GM23338 (cell line): ENCODE measurements around the gene DYSF. TPM values are rescaled to one million over a fixed set of nuclear protein-coding genes. Genes with fewer than 3 reads are reported as not detected.

Source experiments
- ATAC-seq: fragments of 200-7000 bp; cut with Tn5 transposase; 3 replicates; pipeline ENCODE4 v1.9.1; 2020
- DNase-seq: peaks from one replicate; pipeline ENCODE4 v3.0.0-alpha.2; 2015; ENCODE audit warnings: low spot score
- H2AFZ ChIP-seq: fragments of 200-600 bp; sonication (generic); 2 replicates; pipeline ENCODE4 v1.8.0; 2016; ENCODE audit warnings: antibody characterized with exemption, mild to moderate bottlenecking, moderate library complexity
- H3F3A ChIP-seq: fragments of 200-600 bp; sonication (generic); replicated peaks from 2 replicates; pipeline ENCODE4 v1.8.0; 2017; ENCODE audit warnings: antibody characterized with exemption, mixed run types, low read depth
- H3K27ac ChIP-seq: fragments of 200-600 bp; sonication (generic); 2 replicates; pipeline ENCODE4 v1.6.1; 2016; ENCODE audit warnings: low read depth
- H3K27me3 ChIP-seq: fragments of 200-600 bp; sonication (generic); 2 replicates; pipeline ENCODE4 v1.8.0; 2016; ENCODE audit warnings: mild to moderate bottlenecking, mixed run types, moderate library complexity; ENCODE audit not compliant: insufficient read depth
- H3K36me3 ChIP-seq: fragments of 200-600 bp; sonication (generic); 2 replicates; pipeline ENCODE4 v1.8.0; 2016; ENCODE audit warnings: mild to moderate bottlenecking; ENCODE audit not compliant: insufficient read depth
- H3K4me1 ChIP-seq: fragments of 200-600 bp; sonication (generic); 2 replicates; pipeline ENCODE4 v1.8.0; 2016; ENCODE audit warnings: mild to moderate bottlenecking, moderate library complexity; ENCODE audit not compliant: insufficient read depth
- H3K4me2 ChIP-seq: fragments of 200-600 bp; sonication (generic); 2 replicates; pipeline ENCODE4 v1.7.1; 2017; ENCODE audit warnings: mixed run types
- H3K4me3 ChIP-seq: fragments of 200-600 bp; sonication (generic); 2 replicates; pipeline ENCODE4 v1.6.1; 2016; ENCODE audit warnings: mixed run types
- H3K79me2 ChIP-seq: fragments of 200-600 bp; sonication (generic); replicated peaks from 2 replicates; pipeline ENCODE4 v1.8.0; 2017; ENCODE audit warnings: mild to moderate bottlenecking; ENCODE audit not compliant: insufficient read depth
- H3K9me2 ChIP-seq: fragments of 200-600 bp; sonication (generic); 2 replicates; pipeline ENCODE4 v1.8.0; 2017; ENCODE audit not compliant: insufficient read depth
- H4K20me1 ChIP-seq: fragments of 200-600 bp; sonication (generic); replicated peaks from 2 replicates; pipeline ENCODE4 v1.8.0; 2017; ENCODE audit warnings: mild to moderate bottlenecking; ENCODE audit not compliant: insufficient read depth
- H3K27ac Mint-ChIP-seq: 2 replicates; pipeline ENCODE4 v1.8.0; 2020; ENCODE audit warnings: inconsistent platforms, mild to moderate bottlenecking, moderate library complexity, mixed read lengths
- H3K27me3 Mint-ChIP-seq: 3 replicates; pipeline ENCODE4 v1.8.0; 2022; ENCODE audit warnings: low read depth, mild to moderate bottlenecking, moderate library complexity, mixed read lengths, inconsistent platforms; ENCODE audit not compliant: insufficient read depth, poor library complexity
- H3K36me3 Mint-ChIP-seq: 3 replicates; pipeline ENCODE4 v1.8.0; 2021; ENCODE audit warnings: low read depth, mild to moderate bottlenecking, inconsistent platforms, moderate library complexity, mixed read lengths
- H3K4me1 Mint-ChIP-seq: 3 replicates; pipeline ENCODE4 v1.8.0; 2020; ENCODE audit warnings: mild to moderate bottlenecking, inconsistent platforms, mixed read lengths
- H3K4me3 Mint-ChIP-seq: 3 replicates; pipeline ENCODE4 v1.8.0; 2021; ENCODE audit warnings: moderate library complexity, mild to moderate bottlenecking, inconsistent platforms, mixed read lengths
- H3K9me3 Mint-ChIP-seq: 3 replicates; pipeline ENCODE4 v1.8.0; 2020; ENCODE audit warnings: moderate library complexity, mild to moderate bottlenecking, inconsistent platforms, mixed read lengths
- CREB1 ChIP-seq: fragments of 250-450 bp; sonication (Bioruptor Pico); IDR thresholded peaks from 2 replicates; pipeline ENCODE4 v1.5.0; 2020; ENCODE audit warnings: low read depth, mild to moderate bottlenecking, moderate library complexity
- EZH2 ChIP-seq: fragments of 200-600 bp; sonication (generic); IDR thresholded peaks from one replicate; pipeline ENCODE4 v1.8.0; 2017; ENCODE audit warnings: antibody characterized with exemption, mild to moderate bottlenecking, low read depth; ENCODE audit not compliant: unreplicated experiment
- EZH2phosphoT487 ChIP-seq: fragments of 200-600 bp; sonication (generic); IDR thresholded peaks from one replicate; pipeline ENCODE4 v1.8.1; 2018; ENCODE audit warnings: antibody characterized with exemption; ENCODE audit not compliant: unreplicated experiment
- JUNB ChIP-seq: IDR thresholded peaks from one replicate; pipeline ENCODE4 v1.6.1; 2016; ENCODE audit warnings: antibody characterized with exemption; ENCODE audit not compliant: unreplicated experiment
- NANOG ChIP-seq: IDR thresholded peaks from 2 replicates; pipeline ENCODE4 v1.6.1; 2016; ENCODE audit warnings: antibody characterized with exemption, borderline replicate concordance
- POLR2AphosphoS5 ChIP-seq: IDR thresholded peaks from 2 replicates; pipeline ENCODE4 v1.6.1; 2016; ENCODE audit warnings: antibody characterized with exemption, low read depth
- STAT1 ChIP-seq: IDR thresholded peaks from one replicate; pipeline ENCODE4 v1.6.1; 2016; ENCODE audit warnings: antibody characterized with exemption; ENCODE audit not compliant: unreplicated experiment
- ZNF114 ChIP-seq: fragments of 250-450 bp; sonication (Bioruptor Pico); IDR thresholded peaks from 2 replicates; pipeline ENCODE4 v1.5.0; 2020; ENCODE audit warnings: mild to moderate bottlenecking, moderate library complexity
- ZNF331 ChIP-seq: fragments of 250-450 bp; sonication (Bioruptor Pico); IDR thresholded peaks from 2 replicates; pipeline ENCODE4 v1.5.0; 2020; ENCODE audit warnings: low read depth, mild to moderate bottlenecking, moderate library complexity
- polyA plus RNA-seq: library from polyadenylated mRNA; unstranded; fragments of >200 nt; fragmentation: Nextera tagmentation; extraction: Ambion mirVana; gene quantifications from 2 replicates; pipeline ENCODE4 v1.2.1, GENCODE V29; 2016
- total RNA-seq: library from RNA; depleted of rRNA; stranded (reverse); fragments of >200 nt; shearing (Covaris generic); gene quantifications from 2 replicates; pipeline ENCODE4 v1.2.3, GENCODE V29; 2014
- TF ChIP-seq, protein P1 (sequence below): IDR thresholded peaks from one replicate; pipeline ENCODE4 v1.6.1; 2018; ENCODE audit warnings: antibody characterized with exemption; ENCODE audit not compliant: unreplicated experiment
- TF ChIP-seq, protein P2 (sequence below): fragments of 250-450 bp; sonication (Bioruptor Pico); IDR thresholded peaks from 2 replicates; pipeline ENCODE4 v1.5.0; 2020; ENCODE audit warnings: mild to moderate bottlenecking, moderate library complexity
- TF ChIP-seq, protein P3 (sequence below): IDR thresholded peaks from 2 replicates; pipeline ENCODE4 v1.6.1; 2016; ENCODE audit warnings: antibody characterized with exemption
- TF ChIP-seq, protein P4 (sequence below), 2 experiments: fragments of 200-600 bp in 1 of 2; sonication (generic) in 1 of 2; conservative IDR thresholded peaks; 2 replicates each; pipeline versions ENCODE4 v1.5.1 to v1.6.1; 2016 to 2017; ENCODE audit warnings: antibody characterized with exemption in 2 of 2, low read depth in 2 of 2, mild to moderate bottlenecking in 2 of 2, moderate library complexity in 1 of 2

The DYSF gene
- total and polyA plus RNA-seq, 2 experiments from 2014 or later, result 7.3 to 21.3 TPM

DNA sequence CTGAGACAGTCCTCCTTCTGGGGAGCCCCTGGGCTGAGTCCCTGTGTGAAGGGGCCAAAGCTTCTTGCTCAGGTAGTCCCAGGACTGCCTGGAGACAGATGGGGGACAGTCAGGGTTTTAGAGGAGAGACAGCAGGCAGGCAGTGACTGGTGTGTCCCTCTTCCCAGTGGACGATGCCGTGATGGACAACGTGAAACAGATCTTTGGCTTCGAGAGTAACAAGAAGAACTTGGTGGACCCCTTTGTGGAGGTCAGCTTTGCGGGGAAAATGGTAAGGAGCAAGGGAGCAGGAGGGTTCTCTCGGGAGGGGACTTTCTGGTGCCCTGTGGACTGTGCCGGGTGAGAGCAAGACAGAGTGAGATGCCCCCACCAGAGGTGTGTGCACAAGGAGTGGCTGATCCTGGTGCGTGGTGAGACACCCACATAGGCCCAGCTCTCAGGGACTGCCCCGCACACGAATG lies 74.8 kb downstream of the DYSF start:
- H3K9me2 ChIP-seq, result no peaks in the 10 kb centered on the region
- Mint-ChIP-seq H3K36me3 (peaks cover 12% of the 10 kb centered on the region), H3K9me3 (no peaks in the 10 kb centered on the region), H3K27me3 (peaks cover 3% of the 10 kb centered on the region), H3K4me1 (peaks cover 34% of the 10 kb centered on the region), H3K4me3 (no peak overlapping the region), H3K27ac (0 out of 2 replicates have a peak overlapping the region, but pooled peaks have one; percentile 28)
- no peaks in the 10 kb centered on the region for H3F3A ChIP-seq
- no peaks in the 10 kb centered on the region for H3K79me2 ChIP-seq
- H4K20me1 ChIP-seq, result no peaks in the 10 kb centered on the region
- peaks cover 19% of the 10 kb centered on the region for H3K4me1 ChIP-seq
- ATAC-seq (peak; percentile 15; the same call in 1 of the 3 replicates), DNase-seq (no peak)
- TF ChIP-seq, protein P1, sequence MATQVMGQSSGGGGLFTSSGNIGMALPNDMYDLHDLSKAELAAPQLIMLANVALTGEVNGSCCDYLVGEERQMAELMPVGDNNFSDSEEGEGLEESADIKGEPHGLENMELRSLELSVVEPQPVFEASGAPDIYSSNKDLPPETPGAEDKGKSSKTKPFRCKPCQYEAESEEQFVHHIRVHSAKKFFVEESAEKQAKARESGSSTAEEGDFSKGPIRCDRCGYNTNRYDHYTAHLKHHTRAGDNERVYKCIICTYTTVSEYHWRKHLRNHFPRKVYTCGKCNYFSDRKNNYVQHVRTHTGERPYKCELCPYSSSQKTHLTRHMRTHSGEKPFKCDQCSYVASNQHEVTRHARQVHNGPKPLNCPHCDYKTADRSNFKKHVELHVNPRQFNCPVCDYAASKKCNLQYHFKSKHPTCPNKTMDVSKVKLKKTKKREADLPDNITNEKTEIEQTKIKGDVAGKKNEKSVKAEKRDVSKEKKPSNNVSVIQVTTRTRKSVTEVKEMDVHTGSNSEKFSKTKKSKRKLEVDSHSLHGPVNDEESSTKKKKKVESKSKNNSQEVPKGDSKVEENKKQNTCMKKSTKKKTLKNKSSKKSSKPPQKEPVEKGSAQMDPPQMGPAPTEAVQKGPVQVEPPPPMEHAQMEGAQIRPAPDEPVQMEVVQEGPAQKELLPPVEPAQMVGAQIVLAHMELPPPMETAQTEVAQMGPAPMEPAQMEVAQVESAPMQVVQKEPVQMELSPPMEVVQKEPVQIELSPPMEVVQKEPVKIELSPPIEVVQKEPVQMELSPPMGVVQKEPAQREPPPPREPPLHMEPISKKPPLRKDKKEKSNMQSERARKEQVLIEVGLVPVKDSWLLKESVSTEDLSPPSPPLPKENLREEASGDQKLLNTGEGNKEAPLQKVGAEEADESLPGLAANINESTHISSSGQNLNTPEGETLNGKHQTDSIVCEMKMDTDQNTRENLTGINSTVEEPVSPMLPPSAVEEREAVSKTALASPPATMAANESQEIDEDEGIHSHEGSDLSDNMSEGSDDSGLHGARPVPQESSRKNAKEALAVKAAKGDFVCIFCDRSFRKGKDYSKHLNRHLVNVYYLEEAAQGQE, result no peak
- no peak for TF ChIP-seq STAT1
- TF ChIP-seq, protein P2, sequence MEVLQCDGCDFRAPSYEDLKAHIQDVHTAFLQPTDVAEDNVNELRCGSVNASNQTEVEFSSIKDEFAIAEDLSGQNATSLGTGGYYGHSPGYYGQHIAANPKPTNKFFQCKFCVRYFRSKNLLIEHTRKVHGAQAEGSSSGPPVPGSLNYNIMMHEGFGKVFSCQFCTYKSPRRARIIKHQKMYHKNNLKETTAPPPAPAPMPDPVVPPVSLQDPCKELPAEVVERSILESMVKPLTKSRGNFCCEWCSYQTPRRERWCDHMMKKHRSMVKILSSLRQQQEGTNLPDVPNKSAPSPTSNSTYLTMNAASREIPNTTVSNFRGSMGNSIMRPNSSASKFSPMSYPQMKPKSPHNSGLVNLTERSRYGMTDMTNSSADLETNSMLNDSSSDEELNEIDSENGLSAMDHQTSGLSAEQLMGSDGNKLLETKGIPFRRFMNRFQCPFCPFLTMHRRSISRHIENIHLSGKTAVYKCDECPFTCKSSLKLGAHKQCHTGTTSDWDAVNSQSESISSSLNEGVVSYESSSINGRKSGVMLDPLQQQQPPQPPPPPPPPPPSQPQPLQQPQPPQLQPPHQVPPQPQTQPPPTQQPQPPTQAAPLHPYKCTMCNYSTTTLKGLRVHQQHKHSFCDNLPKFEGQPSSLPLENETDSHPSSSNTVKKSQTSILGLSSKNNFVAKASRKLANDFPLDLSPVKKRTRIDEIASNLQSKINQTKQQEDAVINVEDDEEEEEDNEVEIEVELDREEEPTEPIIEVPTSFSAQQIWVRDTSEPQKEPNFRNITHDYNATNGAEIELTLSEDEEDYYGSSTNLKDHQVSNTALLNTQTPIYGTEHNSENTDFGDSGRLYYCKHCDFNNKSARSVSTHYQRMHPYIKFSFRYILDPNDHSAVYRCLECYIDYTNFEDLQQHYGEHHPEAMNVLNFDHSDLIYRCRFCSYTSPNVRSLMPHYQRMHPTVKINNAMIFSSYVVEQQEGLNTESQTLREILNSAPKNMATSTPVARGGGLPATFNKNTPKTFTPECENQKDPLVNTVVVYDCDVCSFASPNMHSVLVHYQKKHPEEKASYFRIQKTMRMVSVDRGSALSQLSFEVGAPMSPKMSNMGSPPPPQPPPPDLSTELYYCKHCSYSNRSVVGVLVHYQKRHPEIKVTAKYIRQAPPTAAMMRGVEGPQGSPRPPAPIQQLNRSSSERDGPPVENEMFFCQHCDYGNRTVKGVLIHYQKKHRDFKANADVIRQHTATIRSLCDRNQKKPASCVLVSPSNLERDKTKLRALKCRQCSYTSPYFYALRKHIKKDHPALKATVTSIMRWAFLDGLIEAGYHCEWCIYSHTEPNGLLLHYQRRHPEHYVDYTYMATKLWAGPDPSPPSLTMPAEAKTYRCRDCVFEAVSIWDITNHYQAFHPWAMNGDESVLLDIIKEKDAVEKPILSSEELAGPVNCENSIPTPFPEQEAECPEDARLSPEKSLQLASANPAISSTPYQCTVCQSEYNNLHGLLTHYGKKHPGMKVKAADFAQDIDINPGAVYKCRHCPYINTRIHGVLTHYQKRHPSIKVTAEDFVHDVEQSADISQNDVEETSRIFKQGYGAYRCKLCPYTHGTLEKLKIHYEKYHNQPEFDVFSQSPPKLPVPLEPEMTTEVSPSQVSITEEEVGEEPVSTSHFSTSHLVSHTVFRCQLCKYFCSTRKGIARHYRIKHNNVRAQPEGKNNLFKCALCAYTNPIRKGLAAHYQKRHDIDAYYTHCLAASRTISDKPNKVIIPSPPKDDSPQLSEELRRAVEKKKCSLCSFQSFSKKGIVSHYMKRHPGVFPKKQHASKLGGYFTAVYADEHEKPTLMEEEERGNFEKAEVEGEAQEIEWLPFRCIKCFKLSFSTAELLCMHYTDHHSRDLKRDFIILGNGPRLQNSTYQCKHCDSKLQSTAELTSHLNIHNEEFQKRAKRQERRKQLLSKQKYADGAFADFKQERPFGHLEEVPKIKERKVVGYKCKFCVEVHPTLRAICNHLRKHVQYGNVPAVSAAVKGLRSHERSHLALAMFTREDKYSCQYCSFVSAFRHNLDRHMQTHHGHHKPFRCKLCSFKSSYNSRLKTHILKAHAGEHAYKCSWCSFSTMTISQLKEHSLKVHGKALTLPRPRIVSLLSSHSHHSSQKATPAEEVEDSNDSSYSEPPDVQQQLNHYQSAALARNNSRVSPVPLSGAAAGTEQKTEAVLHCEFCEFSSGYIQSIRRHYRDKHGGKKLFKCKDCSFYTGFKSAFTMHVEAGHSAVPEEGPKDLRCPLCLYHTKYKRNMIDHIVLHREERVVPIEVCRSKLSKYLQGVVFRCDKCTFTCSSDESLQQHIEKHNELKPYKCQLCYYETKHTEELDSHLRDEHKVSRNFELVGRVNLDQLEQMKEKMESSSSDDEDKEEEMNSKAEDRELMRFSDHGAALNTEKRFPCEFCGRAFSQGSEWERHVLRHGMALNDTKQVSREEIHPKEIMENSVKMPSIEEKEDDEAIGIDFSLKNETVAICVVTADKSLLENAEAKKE, result no peak
- TF ChIP-seq NANOG, result no peak
- TF ChIP-seq ZNF331 (CRISPR knock-in tag), result no peak
- TF ChIP-seq, protein P3, sequence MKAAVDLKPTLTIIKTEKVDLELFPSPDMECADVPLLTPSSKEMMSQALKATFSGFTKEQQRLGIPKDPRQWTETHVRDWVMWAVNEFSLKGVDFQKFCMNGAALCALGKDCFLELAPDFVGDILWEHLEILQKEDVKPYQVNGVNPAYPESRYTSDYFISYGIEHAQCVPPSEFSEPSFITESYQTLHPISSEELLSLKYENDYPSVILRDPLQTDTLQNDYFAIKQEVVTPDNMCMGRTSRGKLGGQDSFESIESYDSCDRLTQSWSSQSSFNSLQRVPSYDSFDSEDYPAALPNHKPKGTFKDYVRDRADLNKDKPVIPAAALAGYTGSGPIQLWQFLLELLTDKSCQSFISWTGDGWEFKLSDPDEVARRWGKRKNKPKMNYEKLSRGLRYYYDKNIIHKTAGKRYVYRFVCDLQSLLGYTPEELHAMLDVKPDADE, result no peak
- no peak for TF ChIP-seq JUNB
- no peak for TF ChIP-seq POLR2AphosphoS5
- TF ChIP-seq EZH2, result no peak
- TF ChIP-seq, protein P4, sequence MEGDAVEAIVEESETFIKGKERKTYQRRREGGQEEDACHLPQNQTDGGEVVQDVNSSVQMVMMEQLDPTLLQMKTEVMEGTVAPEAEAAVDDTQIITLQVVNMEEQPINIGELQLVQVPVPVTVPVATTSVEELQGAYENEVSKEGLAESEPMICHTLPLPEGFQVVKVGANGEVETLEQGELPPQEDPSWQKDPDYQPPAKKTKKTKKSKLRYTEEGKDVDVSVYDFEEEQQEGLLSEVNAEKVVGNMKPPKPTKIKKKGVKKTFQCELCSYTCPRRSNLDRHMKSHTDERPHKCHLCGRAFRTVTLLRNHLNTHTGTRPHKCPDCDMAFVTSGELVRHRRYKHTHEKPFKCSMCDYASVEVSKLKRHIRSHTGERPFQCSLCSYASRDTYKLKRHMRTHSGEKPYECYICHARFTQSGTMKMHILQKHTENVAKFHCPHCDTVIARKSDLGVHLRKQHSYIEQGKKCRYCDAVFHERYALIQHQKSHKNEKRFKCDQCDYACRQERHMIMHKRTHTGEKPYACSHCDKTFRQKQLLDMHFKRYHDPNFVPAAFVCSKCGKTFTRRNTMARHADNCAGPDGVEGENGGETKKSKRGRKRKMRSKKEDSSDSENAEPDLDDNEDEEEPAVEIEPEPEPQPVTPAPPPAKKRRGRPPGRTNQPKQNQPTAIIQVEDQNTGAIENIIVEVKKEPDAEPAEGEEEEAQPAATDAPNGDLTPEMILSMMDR (conservative IDR thresholded peaks at IDR 0.05; ENCODE audit: low read depth in 2 of 2), result no peak
- TF ChIP-seq ZNF114 (CRISPR knock-in tag), result no peak
- no peak for TF ChIP-seq EZH2phosphoT487
- no peak for TF ChIP-seq CREB1
- 0 out of 2 replicates have a peak overlapping the region, but pooled peaks have one; percentile 37 for H3K4me2 ChIP-seq
- no peak overlapping the region for H3K4me3 ChIP-seq
- H3K27ac ChIP-seq, result no peak overlapping the region
- no peaks in the 10 kb centered on the region for H3K36me3 ChIP-seq
- H3K27me3 ChIP-seq, result no peaks in the 10 kb centered on the region
- no peak overlapping the region for H2AFZ ChIP-seq
